DMS 273 (cell line): ENCODE results near the gene ZNF286A.
A peak's percentile ranks its signal among the peaks of the same experiment; 100 is the strongest.
"Not testable (repeated sequence)": the region's sequence is repeated elsewhere in the genome, so short reads cannot be mapped to it uniquely, and the experiment has no call there.

ENCODE experiments used
- DNase-seq: peaks from one replicate; lab custom pipeline; 2025; ENCODE audit not compliant: unreplicated experiment; lab: John Stamatoyannopoulos, UW

Gene ZNF286A

DNA sequence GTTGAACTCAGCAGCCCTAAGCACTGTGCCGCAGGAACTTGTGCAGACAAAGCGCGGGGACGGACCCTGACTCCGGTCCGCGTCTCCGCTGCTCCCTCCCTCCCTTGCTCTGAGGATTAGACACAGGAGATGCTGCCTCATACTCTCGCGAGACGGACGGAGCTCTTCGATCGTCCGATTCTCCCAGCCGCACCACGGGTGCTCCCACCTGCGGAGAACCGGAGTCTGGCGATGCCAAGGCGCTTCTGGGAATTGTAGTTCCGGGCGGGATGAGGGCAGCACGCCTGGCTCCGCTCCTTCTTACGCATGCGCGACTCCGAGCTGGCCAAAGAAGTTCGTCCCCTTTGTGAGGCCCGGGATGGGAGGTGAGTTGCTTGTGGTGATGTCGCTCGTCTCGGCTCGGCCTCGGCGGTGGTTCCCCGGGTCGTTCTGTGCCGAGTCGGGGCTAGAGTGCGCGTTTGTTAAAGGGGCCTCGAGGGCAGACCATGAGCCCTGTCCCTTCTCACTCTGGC lies at the start of gene ZNF286A:
Gene ZNF286A (plus strand): TSS at position 340 of the 512 bp plus-strand sequence. CDS start 578 bp downstream, outside the sequence.
- DNase-seq = peak; percentile 98

GRCh38 chr17:15649861-15650421 lies 49.6 kb upstream of the ZNF286A start:
- no peak for DNase-seq

GRCh38 chr17:15650741-15651582 lies 48.6 kb upstream of the ZNF286A start:
- no peak for DNase-seq

GRCh38 chr17:15651583-15652110 lies 47.9 kb upstream of the ZNF286A start:
- DNase-seq = peak; percentile 94

GRCh38 chr17:15652960-15653359 lies 46.6 kb upstream of the ZNF286A start:
- no peak for DNase-seq

- DNase-seq = not testable (repeated sequence)
Measured at GRCh38 chr17:15654401-15654800, 45.2 kb upstream of the ZNF286A start.

GRCh38 chr17:15654886-15655561 lies 44.5 kb upstream of the ZNF286A start:
- DNase-seq = no peak

GRCh38 chr17:15657868-15658267 lies 41.7 kb upstream of the ZNF286A start:
- no peak for DNase-seq

- no peak for DNase-seq
Measured at GRCh38 chr17:15658296-15658695, 41.3 kb upstream of the ZNF286A start.

DNA sequence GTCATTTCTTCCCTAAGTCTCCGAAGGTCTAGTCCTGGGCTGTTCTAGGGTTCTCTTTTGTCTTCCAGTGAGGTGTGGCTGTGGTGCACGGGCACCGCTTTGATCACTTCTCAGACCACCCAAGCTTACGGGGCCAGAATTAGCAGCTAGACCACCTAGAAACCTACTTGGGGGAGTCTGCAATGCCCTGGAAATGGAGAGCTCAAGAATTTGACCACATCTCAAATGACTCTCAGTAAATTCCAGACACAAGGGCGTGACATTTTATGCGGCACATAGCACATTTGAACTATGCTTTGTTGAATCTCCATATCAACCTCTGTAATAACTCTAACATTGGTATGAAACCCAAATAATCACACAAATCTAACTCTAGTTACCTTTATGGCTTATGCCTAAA lies 40.3 kb upstream of the ZNF286A start:
- no peak for DNase-seq

GRCh38 chr17:15659663-15660062 lies 39.9 kb upstream of the ZNF286A start:
- DNase-seq = no peak

DNA sequence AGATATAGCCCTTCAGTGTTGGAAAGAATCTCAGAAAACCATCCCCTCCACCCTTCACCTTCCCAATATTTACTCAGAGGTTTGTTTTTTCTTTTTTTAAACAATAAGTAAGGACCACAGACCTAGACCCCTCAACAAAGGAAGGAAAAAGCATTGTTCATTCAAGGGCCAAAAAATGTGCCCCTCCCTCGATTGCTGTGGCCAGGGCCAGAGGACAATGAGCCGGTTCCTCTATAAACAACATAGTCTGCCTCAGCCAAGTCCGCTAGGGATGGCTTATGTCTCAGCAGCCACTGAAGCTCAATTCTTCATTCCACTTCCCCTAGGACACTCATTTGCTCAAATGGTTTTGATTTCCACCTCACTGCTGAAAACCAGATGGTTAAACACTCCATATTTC lies 39.5 kb upstream of the ZNF286A start:
- no peak for DNase-seq

- no peak for DNase-seq
Measured at GRCh38 chr17:15662681-15663080, 36.9 kb upstream of the ZNF286A start.

DNA sequence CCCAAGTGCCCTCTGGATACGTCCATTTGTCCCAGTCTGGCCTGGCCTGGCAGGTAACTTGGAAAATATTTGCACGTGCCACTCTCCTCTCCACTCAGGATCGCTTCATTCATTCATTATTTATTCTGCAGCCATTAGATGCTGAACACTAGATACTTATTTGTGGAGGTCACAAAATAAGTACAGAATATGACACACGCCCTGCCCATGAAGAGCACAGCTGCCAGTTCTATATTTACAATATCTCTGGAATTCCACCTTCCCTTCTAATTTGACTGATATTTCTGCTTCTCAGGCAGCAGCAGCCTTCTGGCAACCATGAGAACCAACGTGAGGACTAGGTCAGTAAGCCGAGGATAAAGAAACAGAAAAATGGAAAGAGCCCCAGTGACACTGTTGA lies 36.4 kb upstream of the ZNF286A start:
- no peak for DNase-seq

GRCh38 chr17:15663691-15664090 lies 35.9 kb upstream of the ZNF286A start:
- DNase-seq = no peak

DNA sequence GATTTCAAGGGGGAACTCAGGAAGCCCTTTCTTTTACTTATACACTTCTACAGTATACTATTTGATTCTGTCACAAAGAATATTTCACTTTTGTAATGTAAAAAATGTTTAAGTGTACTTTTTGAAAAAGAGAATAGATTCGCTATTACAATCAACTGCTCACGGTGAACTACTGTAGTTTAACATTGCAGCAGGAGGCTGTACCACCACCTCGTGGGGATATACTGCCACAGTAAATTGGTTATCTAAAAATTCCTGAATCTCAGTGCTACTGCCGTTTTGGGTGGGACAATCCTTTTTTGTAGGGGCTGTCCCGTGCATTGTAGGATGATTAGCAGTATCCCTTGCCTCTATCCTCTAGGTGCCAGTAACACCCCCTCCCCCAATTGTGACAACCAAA lies 30.0 kb upstream of the ZNF286A start:
- not testable (repeated sequence) for DNase-seq

DNA sequence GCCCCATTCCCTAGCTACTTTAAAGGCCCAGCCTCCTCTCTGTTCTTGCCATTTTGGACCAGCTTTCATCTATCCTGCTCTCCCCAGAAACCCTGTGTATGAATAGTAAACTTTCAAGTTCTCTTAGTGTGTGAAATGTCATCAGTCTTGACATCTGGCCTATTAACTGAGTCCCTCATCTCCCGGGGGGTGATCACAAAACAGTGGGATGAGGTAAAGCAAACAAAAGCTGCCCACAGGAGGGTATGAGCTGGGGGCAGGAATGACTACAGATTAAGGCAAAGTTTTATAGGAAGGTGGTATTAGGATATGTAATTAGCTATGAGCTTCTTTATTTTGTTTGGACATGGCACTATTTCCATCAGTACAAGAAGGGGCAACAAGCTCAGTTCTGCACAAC lies 24.9 kb upstream of the ZNF286A start:
- not testable (repeated sequence) for DNase-seq

DNA sequence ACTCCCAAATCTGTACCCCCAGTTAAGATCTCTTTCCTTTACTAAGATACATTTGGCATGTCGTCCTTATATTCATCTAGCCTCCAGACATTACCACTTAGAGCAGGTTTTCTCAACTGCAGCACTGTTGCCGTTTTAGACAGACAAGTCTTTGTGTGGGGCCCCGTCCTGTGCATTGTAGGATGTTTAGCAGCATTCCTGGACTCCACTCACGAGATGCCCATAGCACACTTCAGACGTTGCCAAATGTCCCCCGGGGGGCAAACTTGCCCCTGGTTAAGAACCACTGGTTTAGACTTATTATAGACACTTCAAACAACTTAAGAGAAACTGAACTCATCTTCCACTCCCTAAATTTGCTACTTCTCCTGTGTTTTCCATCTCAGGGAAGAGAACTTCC lies 23.6 kb upstream of the ZNF286A start:
- not testable (repeated sequence) for DNase-seq

DNA sequence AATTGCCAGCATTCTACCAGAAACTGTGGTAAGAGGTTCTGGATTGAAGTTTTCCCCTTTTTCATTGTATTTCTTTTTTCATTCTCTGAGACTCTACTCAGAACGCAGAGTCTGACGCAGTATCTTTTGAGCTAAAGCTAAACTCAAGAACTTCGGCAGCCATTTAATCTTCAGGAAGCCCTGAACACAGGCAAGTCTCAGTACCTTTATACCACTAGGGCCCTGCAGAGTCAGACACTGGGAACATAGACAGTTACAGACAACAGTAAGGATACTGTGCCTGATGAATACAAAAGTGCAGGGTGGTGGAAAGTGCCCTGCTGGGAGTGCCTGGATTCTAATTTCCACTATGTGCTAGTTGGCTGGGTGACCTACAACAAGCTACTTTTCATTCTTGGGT lies 16.4 kb upstream of the ZNF286A start:
- not testable (repeated sequence) for DNase-seq

DNA sequence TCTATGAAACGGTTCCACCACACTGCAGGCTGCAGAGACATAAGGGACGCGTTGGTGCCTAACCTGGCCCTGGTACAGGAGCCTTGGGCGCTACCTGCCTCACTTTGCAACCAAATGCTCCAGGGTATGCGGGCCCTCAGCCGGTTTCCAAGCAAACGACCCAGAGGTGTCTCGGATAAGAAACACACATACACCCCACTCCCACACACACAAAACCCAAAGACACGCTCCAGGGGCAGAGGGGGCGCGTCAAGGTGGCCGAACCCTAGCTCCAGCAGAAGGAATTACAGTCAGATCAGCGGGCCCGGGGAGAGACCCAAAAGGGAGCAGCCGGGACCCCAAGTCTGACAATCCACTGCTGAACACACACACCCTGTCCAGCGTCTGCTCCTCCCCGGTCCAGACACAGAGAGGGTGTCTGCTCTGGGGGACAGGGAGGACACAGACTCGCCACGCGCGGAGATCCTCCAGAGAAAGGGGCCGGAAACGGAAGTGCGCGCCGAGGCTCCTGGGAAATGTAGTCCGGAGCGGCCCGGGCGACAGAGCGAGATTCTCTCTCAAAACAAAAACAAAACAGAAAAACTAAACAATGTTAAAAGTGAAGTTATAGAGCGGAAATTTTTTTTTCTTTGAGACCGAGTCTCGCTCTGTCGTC lies 15.6 kb upstream of the ZNF286A start, which contains the start of gene TRIM16:
Gene TRIM16 (minus strand): TSS at position 488 of the 655 bp plus-strand sequence. CDS start 32,702 bp downstream, outside the sequence.
- DNase-seq = peak; percentile 64

DNA sequence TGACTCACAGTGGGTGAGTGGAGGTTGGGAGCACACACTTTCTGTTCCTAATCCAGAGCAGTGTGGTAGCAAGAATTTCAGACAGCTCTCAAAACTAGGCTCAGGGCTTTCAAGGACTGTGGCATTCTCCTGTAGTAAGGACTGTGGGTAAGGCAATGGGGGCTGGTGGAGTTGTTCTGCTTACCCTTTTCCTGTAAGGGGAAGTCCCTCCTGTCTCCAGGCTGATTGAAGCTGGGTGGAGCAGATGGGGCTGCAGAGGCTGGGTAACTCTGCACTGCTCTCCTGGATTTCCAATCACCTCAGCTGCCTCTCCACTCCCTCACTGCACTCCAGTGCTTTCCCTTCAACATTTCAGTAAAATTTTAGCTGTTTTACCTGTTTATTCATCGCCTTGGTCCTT lies 12.1 kb upstream of the ZNF286A start:
- not testable (repeated sequence) for DNase-seq
